Measurements from ENCODE around the gene AQP3. TPM values are rescaled to one million over a fixed set of nuclear protein-coding genes. Genes with fewer than 3 reads are reported as not detected.

AQP3 gene
- total RNA-seq, 2 experiments from 2014 or later, result 16.0 to 30.6 TPM

- H3K79me2 ChIP-seq (ENCODE audit: insufficient read depth, low read depth, low read length), result no peaks in the 10 kb centered on the region
- ChIA-PET CTCF (ENCODE audit: unreplicated experiment) (interaction anchor here (1.5 to 3.7 kb wide), 5 partner anchors 10 to 80 kb away, joined by 9 to 28 read pairs (median 17); partner anchors contain the start of gene NOL6), POLR2A (interaction anchor here (0.6 to 8.6 kb wide), 8 partner anchors 10 to 294 kb away, joined by 3 to 50 read pairs (median 4); partner anchors contain the start of gene NOL6)
- H3K36me3 ChIP-seq (ENCODE audit: insufficient read depth, low read length), result no peaks in the 10 kb centered on the region
- peak overlapping the region; percentile 51 for H3K4me2 ChIP-seq (ENCODE audit: low read length)
- peak; percentile 80 for DNase-seq (ENCODE audit: low spot score)
- peak overlapping the region; percentile 78; the same call in 1 of the 2 replicates for H2AFZ ChIP-seq (ENCODE audit: low read length)
- peaks cover 37% of the 10 kb centered on the region for H3K4me1 ChIP-seq (ENCODE audit: insufficient read depth, low read length, poor library complexity, severe bottlenecking)
- H3K27ac ChIP-seq (ENCODE audit: low read depth, low read length, poor library complexity, severe bottlenecking), result peak overlapping the region; percentile 75
- intact Hi-C loops (cut with micrococcal nuclease; ENCODE audit: unreplicated experiment), result loop anchor here (1.0 to 2.0 kb wide), 3 partner anchors 39 to 157 kb away; no protein-coding TSS in a partner anchor
- H3K9me2 ChIP-seq (ENCODE audit: insufficient read depth, low read length), result no peaks in the 10 kb centered on the region
- H4K20me1 ChIP-seq (ENCODE audit: insufficient read depth, low read length), result no peaks in the 10 kb centered on the region
- H3K9me3 ChIP-seq (ENCODE audit: low read length), result no peaks in the 10 kb centered on the region
- no TSS peak for BruUV-seq (replicated peaks)
- TF ChIP-seq CTCF (conservative IDR thresholded peaks at IDR 0.05; ENCODE audit: low read length) (no peak), EZH2phosphoT487 (IDR thresholded peaks at IDR 0.05; ENCODE audit: borderline replicate concordance, low read depth, low read length) (no peak)
- H3K4me3 ChIP-seq (ENCODE audit: low read depth, low read length, poor library complexity, severe bottlenecking), result no peak overlapping the region
Observed at GRCh38 chr9:33453999-33454660, 6.7 kb upstream of the AQP3 start.

GRCh38 chr9:33453286-33453860 is 6.0 kb upstream of the AQP3 start:
- H3K4me3 ChIP-seq (ENCODE audit: low read depth, low read length, poor library complexity, severe bottlenecking), result peak overlapping the region; percentile 10
- H3K36me3 ChIP-seq (ENCODE audit: insufficient read depth, low read length), result no peaks in the 10 kb centered on the region
- H3K4me2 ChIP-seq (ENCODE audit: low read length), result peak overlapping the region; percentile 51
- H3K9me2 ChIP-seq (ENCODE audit: insufficient read depth, low read length), result no peaks in the 10 kb centered on the region
- intact Hi-C loops (cut with micrococcal nuclease; ENCODE audit: unreplicated experiment), result loop anchor here (1.0 to 2.0 kb wide), 2 partner anchors 39 to 50 kb away; no protein-coding TSS in a partner anchor
- no peak for TF ChIP-seq CTCF (conservative IDR thresholded peaks at IDR 0.05; ENCODE audit: low read length)
- TF ChIP-seq EZH2phosphoT487 (IDR thresholded peaks at IDR 0.05; ENCODE audit: borderline replicate concordance, low read depth, low read length), result no peak
- H4K20me1 ChIP-seq (ENCODE audit: insufficient read depth, low read length), result no peaks in the 10 kb centered on the region
- H3K79me2 ChIP-seq (ENCODE audit: insufficient read depth, low read depth, low read length), result no peaks in the 10 kb centered on the region
- POLR2A ChIA-PET, result interaction anchor here (0.9 to 8.6 kb wide), 6 partner anchors 9 to 293 kb away, joined by 3 to 50 read pairs (median 6); partner anchors contain the start of gene NOL6
- CTCF ChIA-PET (ENCODE audit: unreplicated experiment), result interaction anchor here (0.5 to 3.7 kb wide), 13 partner anchors 8 to 287 kb away, joined by 3 to 28 read pairs (median 4); partner anchors contain the start of gene NOL6
- no peaks in the 10 kb centered on the region for H3K9me3 ChIP-seq (ENCODE audit: low read length)
- peak overlapping the region; percentile 75 for H3K27ac ChIP-seq (ENCODE audit: low read depth, low read length, poor library complexity, severe bottlenecking)
- peak; percentile 29 for DNase-seq (ENCODE audit: low spot score)
- no TSS peak for BruUV-seq (replicated peaks)
- H2AFZ ChIP-seq (ENCODE audit: low read length), result peak overlapping the region; percentile 78
- H3K4me1 ChIP-seq (ENCODE audit: insufficient read depth, low read length, poor library complexity, severe bottlenecking), result peaks cover 30% of the 10 kb centered on the region

Measured in OCI-LY7 (cell line).